Mucosa of rectum (tissue), 2 donors: ENCODE measurements around the gene TEK.

Experiments
- H3K27ac ChIP-seq, 2 donors: one replicate each; pipeline ENCODE4 v1.7.0; 2013; ENCODE audit warnings: inconsistent platforms in 2 of 2, low read depth in 2 of 2, low read length in 2 of 2
- H3K27me3 ChIP-seq, 2 donors: one replicate each; pipeline ENCODE4 v1.7.0; 2013; ENCODE audit warnings: low read length in 2 of 2; ENCODE audit not compliant: control insufficient read depth in 2 of 2, insufficient read depth in 2 of 2
- H3K36me3 ChIP-seq, 2 donors: one replicate each; pipeline ENCODE4 v1.7.0; 2013; ENCODE audit warnings: low read length in 2 of 2; ENCODE audit not compliant: control insufficient read depth in 2 of 2, insufficient read depth in 2 of 2
- H3K4me1 ChIP-seq, 2 donors: one replicate each; pipeline ENCODE4 v1.7.0; 2013; ENCODE audit warnings: low read length in 2 of 2, mild to moderate bottlenecking in 1 of 2; ENCODE audit not compliant: control insufficient read depth in 2 of 2, insufficient read depth in 2 of 2
- H3K4me3 ChIP-seq, 2 donors: one replicate each; pipeline ENCODE4 v1.7.0; 2013; ENCODE audit warnings: low read length in 2 of 2
- H3K9ac ChIP-seq, 2 donors: one replicate each; pipeline ENCODE4 v1.7.0; 2013; ENCODE audit warnings: low read length in 2 of 2, low read depth in 1 of 2, mild to moderate bottlenecking in 1 of 2
- H3K9me3 ChIP-seq, 2 donors: one replicate each; pipeline ENCODE4 v1.7.0; 2013; ENCODE audit warnings: low read length in 2 of 2; ENCODE audit not compliant: control insufficient read depth in 2 of 2
- donor health status: healthy.
- donor health status: Normal muscosa, but diverticular disease.

The TEK gene

DNA sequence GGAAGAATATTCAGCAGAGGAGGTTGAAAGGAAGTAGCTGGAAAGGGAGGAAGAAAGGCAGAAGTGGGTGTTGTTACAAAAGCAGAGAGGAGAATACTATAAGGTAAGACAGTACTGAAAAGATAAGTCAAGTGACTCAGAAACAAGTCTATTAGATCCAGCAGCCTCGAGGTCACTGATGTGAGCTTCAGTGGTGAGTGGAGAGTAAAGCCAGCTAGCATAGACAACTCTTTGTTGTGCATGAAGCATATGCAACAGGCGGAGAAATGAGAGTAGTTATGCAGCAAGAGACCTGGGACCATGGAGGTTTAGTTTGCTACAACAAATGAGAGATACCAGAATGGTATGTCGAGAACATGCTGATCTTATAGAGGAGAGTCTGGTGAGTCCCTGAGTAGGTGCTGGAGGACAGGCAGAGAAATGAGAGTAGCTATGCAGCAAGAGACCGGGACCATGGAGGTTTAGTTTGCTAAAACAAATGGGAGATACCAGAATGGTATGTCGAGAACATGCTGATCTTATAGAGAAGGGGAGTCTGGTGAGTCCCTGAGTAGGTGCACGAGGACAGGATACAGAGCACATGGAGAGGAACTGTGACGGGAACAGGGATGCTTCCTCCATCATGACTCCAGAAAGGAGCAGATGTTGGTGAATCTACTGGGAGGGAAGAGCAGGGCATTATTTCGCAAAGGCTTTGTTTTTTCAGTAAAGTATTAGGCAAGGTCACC, 151.9 kb downstream of the TEK start:
- H3K27me3 ChIP-seq = peaks cover 0 to 3% of the 10 kb centered on the region in 2 donors
- H3K27ac ChIP-seq = no peak overlapping the region
- no peak overlapping the region for H3K4me3 ChIP-seq
- H3K9ac ChIP-seq = no peak overlapping the region
- H3K4me1 ChIP-seq = no peaks in the 10 kb centered on the region
- H3K36me3 ChIP-seq = no peaks in the 10 kb centered on the region
- H3K9me3 ChIP-seq = no peaks in the 10 kb centered on the region

- Histone ChIP-seq H3K9me3 (no peaks in the 10 kb centered on the region), H3K4me3 (no peak overlapping the region), H3K36me3 (no peaks in the 10 kb centered on the region), H3K27me3 (peaks cover 0 to 3% of the 10 kb centered on the region in 2 donors), H3K9ac (no peak overlapping the region), H3K27ac (no peak overlapping the region), H3K4me1 (no peaks in the 10 kb centered on the region)
These were observed 152.6 kb downstream of the TEK start for GRCh38 chr9:27261517-27262211.

DNA sequence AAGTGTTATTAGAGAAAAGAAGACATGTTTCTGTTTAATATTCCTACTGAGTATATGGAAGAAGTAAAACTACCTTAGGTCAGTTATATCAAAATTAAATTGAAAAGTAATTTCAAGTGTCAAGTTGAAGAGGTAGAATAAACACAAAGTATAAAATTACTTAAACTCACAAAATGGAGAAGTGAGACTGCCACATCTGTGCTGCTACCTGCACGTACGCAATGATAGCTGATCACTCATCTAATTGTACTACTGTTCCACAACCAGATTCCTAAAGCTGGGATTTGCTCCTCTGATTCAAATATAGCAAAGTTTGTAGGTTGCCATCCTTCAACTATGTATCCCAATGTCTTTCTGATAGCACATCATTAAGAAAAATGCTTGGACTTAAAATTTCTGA, 163.1 kb downstream of the TEK start:
- H3K27me3 ChIP-seq = no peaks in the 10 kb centered on the region

DNA sequence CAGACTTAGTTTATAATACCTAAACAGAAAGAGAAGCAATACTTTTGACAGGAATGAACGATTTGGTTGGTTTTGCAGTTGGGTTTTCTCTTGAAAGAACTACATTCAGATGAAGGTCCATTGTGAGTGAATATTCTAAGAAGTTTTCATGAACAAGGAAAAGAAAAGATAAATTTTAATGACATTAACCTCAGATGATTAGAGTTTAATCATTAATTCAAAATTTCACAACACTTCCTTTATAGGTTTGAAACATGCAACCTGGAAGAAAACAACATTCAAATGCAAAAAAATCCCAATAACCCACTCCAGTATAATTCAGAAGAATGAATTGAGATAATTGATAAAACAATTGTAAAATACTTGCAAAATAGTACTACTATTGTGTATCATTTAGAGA, 164.2 kb downstream of the TEK start:
- Histone ChIP-seq H3K27me3 (no peaks in the 10 kb centered on the region), H3K9ac (no peak overlapping the region), H3K27ac (no peak overlapping the region), H3K4me1 (no peaks in the 10 kb centered on the region), H3K4me3 (no peak overlapping the region), H3K36me3 (no peaks in the 10 kb centered on the region), H3K9me3 (no peaks in the 10 kb centered on the region)

More for the DNA sequence above, 163.1 kb downstream of the TEK start:
- Histone ChIP-seq H3K36me3 (no peaks in the 10 kb centered on the region), H3K9ac (no peak overlapping the region), H3K4me3 (no peak overlapping the region), H3K4me1 (no peaks in the 10 kb centered on the region), H3K9me3 (no peaks in the 10 kb centered on the region), H3K27ac (no peak overlapping the region)

DNA sequence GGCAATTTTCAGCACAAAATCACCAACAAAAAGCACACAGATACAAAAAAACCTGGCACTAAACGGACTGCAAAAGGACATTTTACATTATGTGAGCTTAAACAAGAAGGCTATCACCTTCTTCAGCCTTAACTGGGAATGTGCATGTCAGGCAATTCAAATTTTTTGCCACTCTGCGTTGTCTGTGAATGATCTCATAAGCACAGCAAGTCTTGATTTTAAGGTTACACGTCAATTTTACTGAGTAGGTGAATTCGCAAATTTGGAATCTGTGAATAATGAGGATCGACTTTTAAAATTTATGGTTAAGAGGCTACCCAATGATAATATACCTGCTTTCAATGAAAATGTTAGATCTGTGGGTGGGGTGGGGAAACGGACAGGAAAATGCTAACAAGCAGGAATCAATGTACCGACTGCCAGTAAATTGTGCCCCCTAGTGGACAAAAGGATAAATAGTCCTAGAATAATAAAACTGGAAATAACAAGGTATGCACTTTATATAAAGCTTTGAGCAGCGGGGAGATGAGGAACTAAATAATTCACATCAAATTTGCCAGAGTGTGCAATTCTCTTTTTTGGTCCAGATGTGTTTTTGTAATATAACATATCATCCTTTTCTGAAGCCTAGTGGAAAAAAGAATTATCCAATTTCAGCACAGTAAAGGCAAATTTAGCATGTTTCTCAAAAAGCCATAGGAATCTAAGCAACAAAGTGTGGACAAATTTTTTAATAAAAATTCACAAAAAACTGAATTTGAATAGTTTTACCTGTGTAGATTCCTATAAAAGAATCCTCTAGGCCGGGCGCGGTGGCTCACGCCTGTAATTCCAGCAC, 167.4 kb downstream of the TEK start:
- Histone ChIP-seq H3K36me3 (no peaks in the 10 kb centered on the region), H3K9ac (no peak overlapping the region), H3K27me3 (no peaks in the 10 kb centered on the region), H3K4me3 (peak overlapping the region in 1 of 2 donors; percentile 55), H3K4me1 (no peaks in the 10 kb centered on the region), H3K9me3 (no peaks in the 10 kb centered on the region), H3K27ac (no peak overlapping the region)

- H3K27me3 ChIP-seq = no peaks in the 10 kb centered on the region
- H3K4me1 ChIP-seq = no peaks in the 10 kb centered on the region
- no peak overlapping the region for H3K9ac ChIP-seq
- no peak overlapping the region for H3K4me3 ChIP-seq
- H3K27ac ChIP-seq = no peak overlapping the region
- H3K9me3 ChIP-seq = no peaks in the 10 kb centered on the region
- no peaks in the 10 kb centered on the region for H3K36me3 ChIP-seq
These were observed 169.3 kb downstream of the TEK start for GRCh38 chr9:27278374-27278773.

- no peaks in the 10 kb centered on the region for H3K9me3 ChIP-seq
- no peak overlapping the region for H3K27ac ChIP-seq
- H3K4me3 ChIP-seq = no peak overlapping the region
- no peak overlapping the region for H3K9ac ChIP-seq
- no peaks in the 10 kb centered on the region for H3K4me1 ChIP-seq
- H3K27me3 ChIP-seq = no peaks in the 10 kb centered on the region
- no peaks in the 10 kb centered on the region for H3K36me3 ChIP-seq
These were observed 170.6 kb downstream of the TEK start for GRCh38 chr9:27279611-27280010.
